ENCODE results near the gene STX1B. TPM values are rescaled to one million over a fixed set of nuclear protein-coding genes. Genes with fewer than 3 reads are reported as not detected.

STX1B gene
- total RNA-seq, 4 donors from 2014 or later = 0.84 to 6.1 (median 1.3) TPM

GRCh38 chr16:30992276-30992780, 18.1 kb downstream of the STX1B start:
- no peak for DNase-seq (ENCODE audit: low spot score in 2 of 2)
- Histone ChIP-seq H3K36me3 (peaks cover 0 to 18% (median 0%) of the 10 kb centered on the region in 3 donors), H3K27me3 (no peaks in the 10 kb centered on the region), H3K9me3 (no peaks in the 10 kb centered on the region), H3K4me1 (peaks cover 0 to 12% (median under 1%) of the 10 kb centered on the region in 4 donors), H3K4me3 (no peak overlapping the region), H3K27ac (no peak overlapping the region)
- TF ChIP-seq EP300 (IDR thresholded peaks at IDR 0.05) (no peak), CTCF (IDR thresholded peaks at IDR 0.05) (no peak), POLR2A (IDR thresholded peaks at IDR 0.05) (no peak)
- 84 to 87% methylated on average over 16 to 19 of the region's 21 CpGs for WGBS, 2 donors

GRCh38 chr16:30991052-30991451, 19.4 kb downstream of the STX1B start:
- no peak overlapping the region for H3K27ac ChIP-seq
- H3K4me1 ChIP-seq = peaks cover 0 to 7% (median 1%) of the 10 kb centered on the region in 4 donors
- DNase-seq (ENCODE audit: low spot score in 2 of 2) = no peak
- H3K4me3 ChIP-seq = no peak overlapping the region
- TF ChIP-seq POLR2A (IDR thresholded peaks at IDR 0.05) (no peak), EP300 (IDR thresholded peaks at IDR 0.05) (no peak), CTCF (IDR thresholded peaks at IDR 0.05) (no peak)
- 78 to 85% methylated on average over 7 to 8 of the region's 8 CpGs for WGBS, 2 donors
- H3K36me3 ChIP-seq = peaks cover 0 to 30% (median 0%) of the 10 kb centered on the region in 3 donors
- no peaks in the 10 kb centered on the region for H3K27me3 ChIP-seq
- no peaks in the 10 kb centered on the region for H3K9me3 ChIP-seq

- no peak overlapping the region for H3K27ac ChIP-seq
- DNase-seq (ENCODE audit: low spot score in 2 of 2) = no peak
- no peaks in the 10 kb centered on the region for H3K9me3 ChIP-seq
- H3K36me3 ChIP-seq = peaks cover 0 to 30% (median 0%) of the 10 kb centered on the region in 3 donors
- 40 to 56% methylated on average over 1 to 8 of the region's 12 CpGs for WGBS, 2 donors
- no peaks in the 10 kb centered on the region for H3K27me3 ChIP-seq
- peaks cover 0 to 17% (median 8%) of the 10 kb centered on the region in 4 donors for H3K4me1 ChIP-seq
- TF ChIP-seq POLR2A (IDR thresholded peaks at IDR 0.05) (no peak), EP300 (IDR thresholded peaks at IDR 0.05) (no peak), CTCF (IDR thresholded peaks at IDR 0.05) (no peak)
- H3K4me3 ChIP-seq = no peak overlapping the region
These were observed 20.3 kb downstream of the STX1B start for GRCh38 chr16:30990105-30990504.

- DNase-seq (ENCODE audit: low spot score in 2 of 2) = no peak
- Histone ChIP-seq H3K4me1 (peaks cover 0 to 22% (median 11%) of the 10 kb centered on the region in 4 donors), H3K9me3 (no peaks in the 10 kb centered on the region), H3K27me3 (no peaks in the 10 kb centered on the region), H3K4me3 (no peak overlapping the region), H3K36me3 (peaks cover 0 to 33% (median 0%) of the 10 kb centered on the region in 3 donors), H3K27ac (no peak overlapping the region)
- 80 to 85% methylated on average over 23 of the region's 23 CpGs for WGBS, 2 donors
- TF ChIP-seq CTCF (IDR thresholded peaks at IDR 0.05) (no peak), EP300 (IDR thresholded peaks at IDR 0.05) (no peak), POLR2A (IDR thresholded peaks at IDR 0.05) (no peak)
These were observed 20.9 kb downstream of the STX1B start for GRCh38 chr16:30989469-30990047.

- DNase-seq (ENCODE audit: low spot score in 2 of 2) = no peak
- WGBS, 2 donors = 92 to 100% methylated on average over 18 to 27 of the region's 30 CpGs
- no peaks in the 10 kb centered on the region for H3K27me3 ChIP-seq
- H3K4me3 ChIP-seq = no peak overlapping the region
- peaks cover 0 to 52% (median 0%) of the 10 kb centered on the region in 3 donors for H3K36me3 ChIP-seq
- peaks cover 0 to 29% (median 11%) of the 10 kb centered on the region in 4 donors for H3K4me1 ChIP-seq
- no peak overlapping the region for H3K27ac ChIP-seq
- H3K9me3 ChIP-seq = no peaks in the 10 kb centered on the region
- TF ChIP-seq EP300 (IDR thresholded peaks at IDR 0.05) (no peak), POLR2A (IDR thresholded peaks at IDR 0.05) (no peak), CTCF (IDR thresholded peaks at IDR 0.05) (no peak)
These were observed 22.8 kb downstream of the STX1B start for GRCh38 chr16:30987581-30988190.

Measured in tibial nerve (tissue), 4 donors.